Measurements from ENCODE around the gene ETS1. TPM values are rescaled to one million over a fixed set of nuclear protein-coding genes. Genes with fewer than 3 reads are reported as not detected.

The ETS1 gene
- total RNA-seq, 1 donor from 2014 or later, result 88.0 TPM

GRCh38 chr11:128553662-128554362 is 33.5 kb downstream of the ETS1 start:
- H3K4me3 ChIP-seq, result no peak overlapping the region
- H3K4me1 ChIP-seq, result peaks cover 2 to 5% of the 10 kb centered on the region in 2 donors
- no peaks in the 10 kb centered on the region for H3K27me3 ChIP-seq
- intact Hi-C loops (cut with DNase I), result no loop called here
- no peaks in the 10 kb centered on the region for H3K36me3 ChIP-seq
- no peaks in the 10 kb centered on the region for H3K9me3 ChIP-seq
- H3K27ac ChIP-seq, result no peak overlapping the region
- no peak for TF ChIP-seq CTCF (IDR thresholded peaks at IDR 0.05)
- DNase-seq (ENCODE audit: low spot score in 2 of 2), result no peak

- no peak for TF ChIP-seq CTCF (IDR thresholded peaks at IDR 0.05)
- no peak overlapping the region for H3K4me3 ChIP-seq
- no peak overlapping the region for H3K27ac ChIP-seq
- intact Hi-C loops (cut with DNase I), result no loop called here
- DNase-seq (ENCODE audit: low spot score in 2 of 2), result no peak
- H3K27me3 ChIP-seq, result no peaks in the 10 kb centered on the region
- no peaks in the 10 kb centered on the region for H3K36me3 ChIP-seq
- peaks cover 2 to 8% of the 10 kb centered on the region in 2 donors for H3K4me1 ChIP-seq
- H3K9me3 ChIP-seq, result no peaks in the 10 kb centered on the region
Observed at GRCh38 chr11:128552783-128553661, 34.3 kb downstream of the ETS1 start.

GRCh38 chr11:128551611-128552335 is 35.6 kb downstream of the ETS1 start:
- Histone ChIP-seq H3K4me1 (peaks cover 2 to 8% of the 10 kb centered on the region in 2 donors), H3K4me3 (no peak overlapping the region), H3K36me3 (no peaks in the 10 kb centered on the region), H3K9me3 (no peaks in the 10 kb centered on the region), H3K27ac (no peak overlapping the region), H3K27me3 (no peaks in the 10 kb centered on the region)
- no peak for DNase-seq (ENCODE audit: low spot score in 2 of 2)
- intact Hi-C loops (cut with DNase I), result no loop called here
- TF ChIP-seq CTCF (IDR thresholded peaks at IDR 0.05), result no peak

GRCh38 chr11:128551058-128551457 is 36.3 kb downstream of the ETS1 start:
- H3K27ac ChIP-seq, result no peak overlapping the region
- intact Hi-C loops (cut with DNase I), result no loop called here
- H3K9me3 ChIP-seq, result no peaks in the 10 kb centered on the region
- no peaks in the 10 kb centered on the region for H3K27me3 ChIP-seq
- DNase-seq (ENCODE audit: low spot score in 2 of 2), result no peak
- H3K36me3 ChIP-seq, result no peaks in the 10 kb centered on the region
- H3K4me1 ChIP-seq, result peaks cover 2 to 8% of the 10 kb centered on the region in 2 donors
- TF ChIP-seq CTCF (IDR thresholded peaks at IDR 0.05), result no peak
- no peak overlapping the region for H3K4me3 ChIP-seq

DNA sequence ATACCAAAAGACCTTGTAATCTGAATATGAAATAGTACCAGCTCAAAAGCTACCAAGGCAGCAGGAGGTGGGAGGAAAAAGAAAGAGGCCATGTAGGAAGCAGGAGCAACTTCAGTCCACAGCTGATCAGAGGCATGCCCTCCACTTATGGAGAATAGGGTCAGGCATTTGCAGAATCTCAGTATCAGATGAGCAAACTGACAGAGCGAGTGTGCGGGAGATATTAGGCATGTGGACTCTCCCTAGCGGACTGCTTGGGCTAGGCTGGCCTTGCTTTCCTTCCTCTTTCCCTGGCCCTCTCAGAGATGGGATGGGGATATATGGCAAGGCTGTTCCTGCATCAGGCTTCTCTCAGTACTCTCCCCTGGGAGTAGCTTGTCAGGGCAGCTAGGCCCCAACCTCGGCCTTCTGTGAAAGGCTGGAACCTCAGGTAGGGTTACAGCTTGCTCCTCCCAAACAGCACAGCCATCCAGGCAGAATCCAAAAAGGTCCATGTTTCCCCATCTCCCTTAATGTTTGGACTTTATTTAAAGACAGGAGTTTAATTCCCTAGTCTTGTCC is 37.0 kb downstream of the ETS1 start:
- Histone ChIP-seq H3K4me3 (no peak overlapping the region), H3K27me3 (no peaks in the 10 kb centered on the region), H3K36me3 (no peaks in the 10 kb centered on the region), H3K9me3 (no peaks in the 10 kb centered on the region), H3K4me1 (peaks cover 2 to 8% of the 10 kb centered on the region in 2 donors), H3K27ac (no peak overlapping the region)
- intact Hi-C loops (cut with DNase I), result no loop called here
- TF ChIP-seq CTCF (IDR thresholded peaks at IDR 0.05), result no peak
- no peak for DNase-seq (ENCODE audit: low spot score in 2 of 2)
